ENCODE results near the gene EEFSEC.

EEFSEC gene, protein sequence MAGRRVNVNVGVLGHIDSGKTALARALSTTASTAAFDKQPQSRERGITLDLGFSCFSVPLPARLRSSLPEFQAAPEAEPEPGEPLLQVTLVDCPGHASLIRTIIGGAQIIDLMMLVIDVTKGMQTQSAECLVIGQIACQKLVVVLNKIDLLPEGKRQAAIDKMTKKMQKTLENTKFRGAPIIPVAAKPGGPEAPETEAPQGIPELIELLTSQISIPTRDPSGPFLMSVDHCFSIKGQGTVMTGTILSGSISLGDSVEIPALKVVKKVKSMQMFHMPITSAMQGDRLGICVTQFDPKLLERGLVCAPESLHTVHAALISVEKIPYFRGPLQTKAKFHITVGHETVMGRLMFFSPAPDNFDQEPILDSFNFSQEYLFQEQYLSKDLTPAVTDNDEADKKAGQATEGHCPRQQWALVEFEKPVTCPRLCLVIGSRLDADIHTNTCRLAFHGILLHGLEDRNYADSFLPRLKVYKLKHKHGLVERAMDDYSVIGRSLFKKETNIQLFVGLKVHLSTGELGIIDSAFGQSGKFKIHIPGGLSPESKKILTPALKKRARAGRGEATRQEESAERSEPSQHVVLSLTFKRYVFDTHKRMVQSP

DNA sequence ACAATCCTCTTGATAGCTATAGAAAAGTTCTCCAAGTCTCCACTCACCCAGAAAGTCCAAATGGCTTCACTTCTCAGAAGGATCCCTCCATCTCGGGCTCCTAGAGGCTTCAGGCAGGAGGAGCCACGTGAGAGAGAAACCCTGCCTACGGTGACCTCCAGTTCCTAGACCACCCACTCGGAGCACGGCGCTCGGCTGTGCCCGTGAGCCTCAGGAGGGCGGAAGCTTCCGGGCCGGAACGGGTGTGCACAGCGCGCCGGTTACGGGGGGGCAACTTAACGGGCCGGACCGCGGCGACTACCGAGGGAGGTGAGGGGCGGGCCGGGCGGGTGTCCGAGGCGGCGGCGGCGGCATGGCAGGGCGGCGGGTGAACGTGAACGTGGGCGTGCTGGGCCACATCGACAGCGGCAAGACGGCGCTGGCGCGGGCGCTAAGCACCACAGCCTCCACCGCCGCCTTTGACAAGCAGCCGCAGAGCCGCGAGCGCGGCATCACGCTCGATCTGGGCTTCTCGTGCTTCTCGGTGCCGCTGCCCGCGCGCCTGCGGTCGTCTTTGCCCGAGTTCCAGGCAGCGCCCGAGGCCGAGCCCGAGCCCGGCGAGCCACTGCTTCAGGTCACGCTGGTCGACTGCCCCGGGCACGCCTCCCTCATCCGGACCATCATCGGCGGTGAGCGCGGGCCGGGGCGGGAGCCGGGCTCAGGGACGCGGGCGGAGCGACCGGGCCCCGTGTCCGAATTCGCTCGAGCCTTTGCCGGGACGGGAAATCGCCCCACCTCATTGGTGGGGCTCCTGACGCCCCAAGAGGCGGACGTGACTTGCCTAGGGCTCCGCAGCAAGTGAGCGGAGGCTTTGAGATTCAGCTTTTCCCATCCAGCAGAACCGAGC, at the start of gene EEFSEC:
Gene EEFSEC, plus strand, starts transcription at position 326 of the 886 bp plus-strand sequence. Its CDS starts 27 bp downstream, at position 353.
- peak; percentile 90 for DNase-seq

DNA sequence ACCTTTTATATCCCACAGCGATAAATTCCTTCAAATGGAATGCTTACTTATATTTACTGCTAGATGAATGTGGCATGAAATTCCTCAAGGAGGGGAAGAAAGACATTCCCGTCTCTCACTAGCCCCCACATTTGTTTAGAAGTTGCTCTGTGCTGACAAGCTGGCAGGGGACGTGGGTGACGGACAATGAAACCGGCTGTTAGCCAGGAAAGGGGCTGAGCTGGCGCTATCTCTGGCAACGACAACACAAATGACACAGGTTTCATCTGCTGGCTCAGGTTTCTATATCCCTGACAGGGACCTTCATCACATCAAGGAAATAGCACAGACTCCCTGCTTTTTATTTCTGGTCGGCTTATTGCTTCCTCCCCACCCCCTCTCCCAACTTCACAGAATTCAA, 45.4 kb upstream of the EEFSEC start:
- no peak for DNase-seq

DNA sequence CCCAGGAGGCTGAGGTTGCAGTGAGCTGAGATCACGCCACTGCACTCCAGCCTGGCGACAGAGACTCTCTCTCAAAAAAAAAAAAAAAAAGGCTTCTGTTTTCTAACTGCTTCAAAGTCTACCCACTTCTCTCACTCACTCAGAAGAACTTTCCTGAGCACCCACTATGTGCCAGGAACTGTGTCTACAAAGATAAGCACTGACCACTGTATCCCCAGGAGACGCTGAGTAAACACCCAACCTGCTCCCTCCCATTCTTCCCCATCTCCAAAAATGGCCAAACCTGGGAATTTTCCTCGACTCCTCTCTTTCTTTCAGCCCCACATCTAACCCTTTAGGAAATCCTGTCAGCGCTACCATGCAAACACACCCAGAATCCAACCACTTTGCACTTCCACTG, 42.1 kb upstream of the EEFSEC start:
- no peak for DNase-seq

DNA sequence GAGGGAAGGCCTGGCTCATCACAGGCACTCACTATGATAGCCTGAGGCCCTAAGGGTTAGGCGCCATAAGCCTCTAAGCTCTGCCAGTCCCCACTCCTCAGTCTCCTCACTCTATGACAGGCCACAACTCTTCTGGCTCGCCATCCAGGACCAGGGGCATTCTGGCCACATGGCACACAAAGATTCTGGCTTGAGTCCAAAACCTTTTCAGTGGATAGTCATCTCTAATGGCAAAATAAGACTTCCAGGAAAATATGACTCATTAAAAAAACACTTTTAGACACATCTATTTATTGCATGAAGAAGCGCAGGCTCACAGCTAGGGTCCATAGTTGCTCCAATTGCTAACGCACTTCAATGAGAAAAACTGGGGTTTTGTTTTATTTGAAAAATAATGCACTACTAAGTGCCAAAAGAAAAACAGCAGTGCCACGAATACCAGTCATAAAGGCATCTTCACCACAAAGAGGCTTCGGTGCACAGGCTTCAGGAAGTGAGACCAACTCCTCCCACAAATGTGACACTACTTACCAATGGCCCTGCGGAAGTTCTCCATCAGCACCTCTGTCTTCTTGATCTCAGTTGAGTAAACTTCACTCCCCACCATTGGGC, 40.8 kb upstream of the EEFSEC start:
- DNase-seq: peak; percentile 29

DNA sequence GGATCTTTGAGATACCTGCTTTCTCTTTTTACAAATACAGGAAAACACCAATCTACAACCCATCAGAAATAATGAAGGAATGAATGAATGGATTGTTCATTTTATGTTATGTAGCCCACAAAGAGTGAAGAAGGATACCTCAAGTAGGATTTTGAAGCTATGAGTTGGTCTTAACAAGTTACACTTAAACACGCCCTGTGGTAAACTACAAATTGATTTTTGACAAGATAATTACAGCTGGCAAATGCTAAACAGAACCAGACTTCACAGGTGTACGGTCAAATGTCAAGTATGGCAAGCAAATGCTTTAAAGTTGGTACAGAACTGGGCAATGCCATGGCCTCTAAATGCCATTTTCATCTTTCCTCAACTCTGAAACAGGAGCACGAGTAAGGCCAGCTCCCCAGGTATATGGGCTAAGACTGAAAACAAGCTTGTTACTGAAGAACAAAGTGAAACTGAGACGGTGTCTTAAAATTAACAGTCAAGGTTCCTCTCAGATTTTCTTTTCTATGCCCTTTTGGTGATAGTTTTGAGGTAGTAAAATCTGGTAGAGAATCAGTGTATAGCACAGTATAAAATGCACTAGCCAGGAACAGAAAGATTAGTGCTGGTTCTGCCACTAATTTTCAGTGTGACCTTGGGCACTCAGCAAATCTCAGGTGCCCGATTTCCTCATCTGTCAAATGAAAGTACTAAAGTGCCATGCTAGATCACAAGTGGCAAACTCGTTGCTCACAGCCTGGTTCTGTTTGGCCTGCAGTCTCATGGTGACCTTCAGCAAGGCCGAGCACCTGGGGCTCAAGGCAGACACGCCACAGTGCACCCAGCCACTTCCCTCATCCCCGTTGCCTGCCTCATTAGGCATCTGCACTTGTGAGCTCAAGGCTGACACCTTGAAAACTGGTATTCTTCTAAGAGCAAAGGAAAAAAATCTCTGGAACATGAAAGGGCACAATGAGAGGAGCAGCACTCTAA, 39.2 kb upstream of the EEFSEC start:
- DNase-seq: no peak

DNA sequence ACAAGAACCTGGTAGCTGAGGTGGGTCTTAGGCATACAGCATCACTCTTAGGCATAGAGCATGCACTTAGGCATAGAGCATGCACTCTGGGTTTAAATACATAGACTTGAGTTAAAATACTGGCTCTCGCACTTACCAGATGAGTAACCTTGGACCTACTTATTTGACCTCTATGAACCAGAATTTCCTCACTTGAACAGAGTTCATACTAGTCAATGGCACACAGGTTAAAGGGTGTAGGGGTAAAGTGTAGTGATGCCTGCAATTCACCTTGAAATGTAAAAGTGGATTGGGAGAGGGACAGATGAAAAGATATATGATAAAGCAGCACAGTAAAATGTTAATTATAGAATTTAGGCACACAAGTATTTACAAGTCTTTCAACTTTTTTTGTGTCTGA, 31.3 kb upstream of the EEFSEC start:
- no peak for DNase-seq

DNA sequence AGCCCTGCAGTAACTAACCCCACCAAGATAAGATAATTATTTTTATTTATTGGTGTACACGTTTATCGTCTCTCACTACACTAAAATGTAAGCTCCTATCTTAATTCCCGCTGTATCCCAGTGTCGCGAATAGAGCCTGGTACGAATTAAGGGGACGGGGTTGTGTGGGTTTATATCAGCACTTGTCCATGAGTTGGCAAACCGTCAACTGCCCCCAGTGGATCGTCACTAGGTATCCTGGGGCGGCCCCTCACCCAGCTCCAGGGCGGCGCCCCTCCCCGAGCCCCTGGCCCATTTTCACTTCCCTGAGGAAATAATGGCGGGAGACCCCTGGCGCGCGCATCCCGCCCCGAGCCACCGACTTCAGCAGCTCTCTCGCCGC, 30.1 kb upstream of the EEFSEC start:
- DNase-seq: no peak

DNA sequence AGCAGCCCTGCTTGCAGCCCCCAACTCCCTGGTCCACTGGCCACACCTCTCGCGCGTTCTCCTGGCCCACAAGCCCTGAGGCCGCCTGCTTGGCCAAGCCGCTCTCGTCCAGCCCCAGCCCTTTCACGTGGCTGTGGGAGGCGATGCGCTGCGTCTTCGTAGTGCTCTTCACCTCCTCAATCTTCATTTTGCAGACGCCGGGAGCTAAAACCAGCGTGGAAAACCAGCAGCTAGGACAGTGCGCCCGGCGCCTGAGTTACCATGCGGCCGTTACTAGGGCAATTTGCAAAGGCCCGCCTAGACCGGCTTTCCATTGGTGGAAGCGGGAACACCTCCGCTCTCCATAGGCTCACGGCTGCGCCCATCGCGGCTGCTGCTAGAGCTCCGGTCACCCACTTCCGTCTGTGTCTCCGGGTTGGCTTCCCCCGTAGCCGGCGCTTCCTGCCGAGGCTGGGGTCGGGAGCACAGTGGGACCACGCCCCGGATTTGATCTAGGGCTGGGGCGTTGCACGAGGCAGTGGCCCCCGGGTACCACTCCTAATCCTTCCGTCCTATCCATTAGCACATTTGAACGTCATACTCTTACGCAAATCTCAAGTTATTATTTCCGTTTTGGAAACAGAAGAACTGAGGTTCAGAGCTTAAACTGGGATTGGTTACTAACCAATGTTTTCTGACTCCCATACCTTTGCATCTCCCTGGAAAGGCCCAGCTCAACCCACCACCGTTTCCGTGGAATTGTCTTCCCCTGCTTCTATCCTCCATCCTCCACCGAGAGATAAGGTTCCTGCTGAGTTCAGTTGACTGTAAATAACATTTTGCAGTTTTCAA, 29.5 kb upstream of the EEFSEC start, which contains the start of gene RUVBL1:
Gene RUVBL1, minus strand, starts transcription at position 275 of the 831 bp plus-strand sequence. Its CDS starts 88 bp downstream, at position 187.
- peak; percentile 94 for DNase-seq

DNA sequence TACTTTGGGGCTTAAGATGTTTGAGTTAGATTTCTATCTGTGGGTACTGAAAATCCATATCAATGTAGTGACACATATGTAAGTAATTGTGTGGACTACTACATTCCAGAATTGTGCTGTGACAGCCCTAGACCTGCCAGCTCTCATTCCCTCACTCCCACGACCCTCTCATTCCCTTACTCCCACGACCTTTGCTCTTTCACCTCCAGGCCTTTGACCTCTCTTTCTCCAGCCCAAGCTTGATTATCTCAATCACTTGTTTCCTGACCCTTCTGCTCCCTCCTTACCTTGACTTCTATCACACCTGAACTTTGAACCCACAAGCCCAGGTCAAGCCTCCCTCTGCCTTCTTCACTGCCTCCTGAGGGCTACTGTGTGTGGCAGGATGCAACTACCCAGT, 26.0 kb upstream of the EEFSEC start:
- DNase-seq: no peak

DNA sequence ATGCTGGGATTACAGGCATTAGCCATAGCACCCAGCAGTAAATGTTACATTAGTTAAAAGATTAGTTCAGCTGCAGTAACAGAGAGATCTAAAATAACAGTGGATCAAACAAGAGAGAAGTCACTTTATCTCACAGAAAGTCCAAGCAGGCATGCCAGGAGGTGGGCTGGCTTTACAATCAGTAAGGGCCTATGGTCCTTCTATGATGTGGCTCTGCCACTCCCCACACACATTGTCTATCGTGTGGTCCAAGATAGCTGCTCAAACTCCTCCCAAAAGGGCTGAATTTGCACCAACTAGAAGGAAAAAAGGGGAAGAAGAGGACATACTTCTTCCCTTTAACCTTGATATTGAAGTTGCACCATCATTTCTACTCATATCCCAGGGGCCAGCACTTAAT, 25.0 kb upstream of the EEFSEC start:
- no peak for DNase-seq

DNA sequence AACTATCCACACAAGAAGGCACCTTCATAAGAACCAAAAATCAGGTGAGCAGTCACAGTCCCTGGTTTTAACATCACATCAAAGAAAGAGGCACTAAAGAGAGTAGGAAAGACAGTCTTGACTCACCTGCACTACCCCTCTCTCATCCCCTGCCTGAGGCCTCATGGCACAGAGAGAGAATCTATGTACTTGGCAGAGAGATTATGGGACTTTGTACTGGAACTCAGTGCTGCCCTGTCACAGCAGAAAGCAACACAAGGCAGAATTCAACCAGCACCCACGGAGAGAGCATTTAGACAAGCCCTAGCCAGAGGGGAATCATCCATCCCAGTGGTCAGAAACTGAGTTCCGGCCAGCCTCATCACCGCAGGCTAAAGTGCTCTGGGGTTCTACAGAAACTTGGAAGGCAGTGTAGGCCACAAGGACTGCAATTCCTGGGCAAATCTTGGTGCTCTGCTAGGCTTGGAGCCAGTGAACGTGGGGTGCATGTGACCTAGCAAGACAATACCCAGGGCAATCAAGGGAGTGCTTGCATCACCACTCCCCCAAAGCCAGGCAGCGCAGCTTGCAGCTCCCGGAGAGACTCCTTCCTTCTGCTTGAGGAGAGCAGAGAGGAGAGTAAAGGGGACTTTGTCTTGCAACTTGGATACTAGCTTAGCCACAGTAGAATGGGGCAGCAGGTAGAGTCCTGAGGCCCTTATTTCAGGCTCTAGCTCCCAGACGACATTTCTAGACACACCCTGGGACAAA, 21.2 kb upstream of the EEFSEC start:
- no peak for DNase-seq

DNA sequence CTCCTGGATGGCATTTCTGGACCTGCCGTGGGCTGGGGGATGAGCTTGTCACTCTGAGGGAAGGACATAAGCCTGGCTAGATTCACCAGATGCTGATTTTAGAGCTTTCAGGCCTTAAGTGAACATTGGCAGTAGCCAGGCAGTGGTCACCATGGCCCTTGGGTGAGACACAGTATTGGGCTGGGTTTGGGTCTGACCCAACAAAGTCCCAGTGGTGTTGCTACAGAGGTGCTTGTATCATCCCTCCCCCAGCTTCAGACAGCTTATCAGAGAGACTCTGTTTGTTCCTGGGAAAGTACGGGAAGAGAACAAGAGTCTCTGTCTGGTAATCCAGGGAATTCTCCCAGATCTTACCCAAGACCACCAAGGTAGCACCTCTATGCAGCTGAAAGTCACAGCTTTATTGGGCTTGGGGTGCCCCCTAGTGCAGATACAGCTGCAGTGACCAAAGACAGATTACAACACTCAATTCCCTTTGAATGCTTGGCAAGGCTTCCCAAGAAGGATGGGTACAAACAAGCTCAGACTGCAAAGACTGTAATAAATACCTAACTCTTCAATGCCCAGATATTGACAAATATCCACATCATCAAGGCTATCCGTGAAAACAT, 19.9 kb upstream of the EEFSEC start:
- DNase-seq: peak; percentile 56

DNA sequence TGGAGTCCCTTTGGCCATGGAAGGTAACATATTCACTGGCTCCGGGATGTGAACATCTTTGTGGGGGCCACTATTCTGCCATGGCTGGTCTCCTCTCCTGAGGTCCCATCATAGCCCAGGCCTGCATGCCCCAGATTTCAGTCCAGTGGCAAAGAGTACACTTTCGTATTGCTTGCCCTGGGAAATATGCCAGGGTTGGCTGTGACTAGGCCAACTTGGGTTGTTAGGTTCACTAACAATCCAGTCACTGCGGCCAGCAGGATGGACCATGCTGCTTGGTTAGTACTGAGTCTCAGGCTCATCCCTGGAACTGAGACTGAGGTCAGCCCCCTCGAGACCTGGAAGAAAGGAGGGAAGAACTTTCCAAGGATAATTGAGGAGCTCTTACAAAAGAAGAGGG, 9.8 kb upstream of the EEFSEC start:
- no peak for DNase-seq

DNA sequence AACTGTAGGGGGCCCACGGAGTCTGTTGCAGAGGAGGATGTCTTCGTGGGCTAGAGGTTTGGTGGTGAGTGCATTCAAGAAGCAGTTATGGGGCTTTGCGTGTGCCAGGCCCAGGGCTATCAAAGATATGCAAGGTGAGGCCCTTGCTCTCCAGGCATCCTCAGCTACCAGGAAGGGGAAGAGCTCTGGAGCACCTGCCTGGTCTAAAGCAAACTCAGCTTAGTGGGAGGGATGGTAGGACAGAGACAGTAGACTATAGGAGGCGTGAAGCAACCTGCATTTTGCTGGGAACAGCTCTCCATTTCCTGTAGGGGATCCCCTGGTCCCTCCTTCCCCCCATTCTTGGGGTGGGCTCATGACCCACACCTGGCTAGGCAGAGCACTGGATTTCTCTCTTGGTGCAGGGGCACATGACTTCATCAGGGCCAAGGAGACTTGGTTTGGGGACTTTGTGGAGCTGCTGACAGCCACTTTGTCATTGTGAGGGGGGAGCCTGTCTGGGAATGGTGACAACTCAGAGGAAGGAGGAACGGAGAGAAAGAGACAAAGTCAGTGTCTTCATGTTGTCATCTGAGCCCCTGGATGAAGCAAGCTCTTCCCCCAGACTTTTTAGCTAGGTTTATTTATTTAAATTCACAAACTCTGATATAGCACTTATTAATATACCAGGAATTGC, 8.6 kb upstream of the EEFSEC start:
- no peak for DNase-seq

DNA sequence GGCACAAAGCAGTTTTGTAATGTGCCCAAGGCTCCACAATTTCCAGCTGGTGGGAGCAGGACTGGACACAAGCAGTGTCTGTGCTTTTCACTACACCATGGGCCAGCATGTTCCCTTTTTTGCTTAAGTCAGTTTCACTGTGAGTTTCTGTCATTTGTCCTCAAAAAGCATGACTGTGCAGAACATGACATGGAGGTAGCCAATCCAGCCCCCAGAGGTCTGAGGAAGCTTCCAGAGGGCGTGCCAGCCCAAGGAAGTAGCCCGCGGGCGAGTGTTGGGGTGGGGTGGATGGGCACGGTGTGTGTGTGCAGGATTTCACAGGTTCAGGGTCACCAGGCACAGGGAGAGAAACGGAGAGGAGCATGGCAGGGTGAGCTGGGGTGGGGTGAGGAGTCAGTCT, 8.0 kb upstream of the EEFSEC start:
- DNase-seq: no peak

DNA sequence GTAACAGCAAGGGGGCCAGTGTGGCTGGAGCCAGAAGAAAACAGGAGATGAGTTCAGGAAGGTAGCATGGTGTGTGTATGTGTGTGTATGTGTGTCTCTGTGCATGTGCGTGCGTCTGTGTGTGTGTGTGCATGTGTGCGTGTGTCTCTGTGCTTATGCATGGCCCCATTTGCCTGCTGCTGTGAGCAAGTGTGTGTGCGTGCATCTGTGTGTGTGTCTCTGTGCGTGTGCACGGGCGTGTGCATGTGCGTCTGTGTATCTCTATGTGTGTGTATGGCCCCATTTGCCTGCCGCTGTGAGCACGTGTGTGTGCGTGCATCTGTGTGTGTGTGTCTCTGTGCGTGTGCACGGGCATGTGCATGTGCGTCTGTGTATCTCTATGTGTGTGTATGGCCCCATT, 7.1 kb upstream of the EEFSEC start:
- DNase-seq: no peak

DNA sequence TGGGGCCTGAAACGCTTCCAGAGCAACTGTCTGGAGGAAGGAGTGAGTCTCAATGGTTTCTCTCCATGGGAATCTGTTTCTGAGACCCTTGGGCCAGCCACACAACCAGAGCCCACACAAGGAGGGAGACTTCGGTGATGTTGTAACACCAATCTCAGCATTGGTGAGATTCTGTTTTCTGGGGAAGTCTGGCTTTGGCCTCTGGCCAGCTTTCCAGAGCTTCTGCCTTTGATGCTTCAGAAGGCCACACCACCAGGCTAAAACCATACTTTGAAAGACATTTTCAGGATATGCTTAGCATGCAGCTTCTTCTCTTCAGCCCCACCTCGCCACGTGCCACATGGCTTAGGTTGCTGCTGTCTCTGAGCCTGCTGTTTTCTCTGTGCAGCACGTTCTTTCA, 3.6 kb upstream of the EEFSEC start:
- DNase-seq: no peak

DNA sequence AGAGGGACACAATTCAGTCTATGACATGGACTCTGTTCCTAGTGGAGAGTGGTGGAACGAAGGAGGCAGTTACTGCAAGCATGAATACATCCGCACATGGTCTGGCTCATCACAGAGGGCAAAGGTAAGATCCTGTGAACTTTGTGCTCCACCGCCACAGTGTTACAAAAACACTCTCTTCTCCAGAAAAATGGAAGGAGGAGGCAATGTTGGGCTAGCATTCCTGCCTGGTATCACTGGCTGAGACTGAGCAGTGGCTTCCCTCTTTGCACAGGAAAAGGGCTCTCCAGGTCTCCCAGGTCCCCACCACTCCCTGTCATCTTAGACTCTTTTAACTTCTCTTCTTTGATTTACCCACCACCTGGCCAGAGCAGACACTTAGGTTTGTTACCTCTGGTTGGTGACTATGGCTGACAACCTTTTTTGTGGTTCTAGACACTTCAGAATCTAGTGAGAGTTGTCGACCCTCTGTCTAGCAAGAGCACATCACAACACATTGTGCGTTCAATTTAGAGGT, 1.5 kb upstream of the EEFSEC start:
- DNase-seq: no peak

Data from activated T-cell treated with anti-CD3 and anti-CD28 coated beads, Interleukin-2, amount 50 U/mL, for 1 hour (primary cell).